H9 (cell line): ENCODE results near the gene PCDHA11. TPM values are rescaled to one million over a fixed set of nuclear protein-coding genes. Genes with fewer than 3 reads are reported as not detected.

Source experiments
- DNase-seq: peaks from one replicate; pipeline ENCODE4 v3.0.0-alpha.2; 2017
- H2AFZ ChIP-seq: one replicate; pipeline ENCODE4 v1.6.1; 2013; ENCODE audit warnings: mild to moderate bottlenecking, low read length, control low read depth, moderate library complexity
- H2AK5ac ChIP-seq: 2 replicates; pipeline ENCODE4 v1.6.1; 2013; ENCODE audit warnings: low read length, control low read depth, mixed read lengths; ENCODE audit not compliant: insufficient read length
- H2BK120ac ChIP-seq: one replicate; pipeline ENCODE4 v1.6.1; 2013; ENCODE audit warnings: low read depth, mild to moderate bottlenecking, low read length, control low read depth, inconsistent platforms; ENCODE audit not compliant: poor library complexity, severe bottlenecking
- H2BK12ac ChIP-seq: 2 replicates; pipeline ENCODE4 v1.6.1; 2013; ENCODE audit warnings: low read length, control low read depth, mixed read lengths, low read depth; ENCODE audit not compliant: insufficient read length
- H2BK15ac ChIP-seq: 2 replicates; pipeline ENCODE4 v1.6.1; 2013; ENCODE audit warnings: low read depth, low read length, control low read depth
- H2BK20ac ChIP-seq: one replicate; pipeline ENCODE4 v1.6.1; 2013; ENCODE audit warnings: low read depth, mild to moderate bottlenecking, low read length, control low read depth, inconsistent platforms; ENCODE audit not compliant: poor library complexity, severe bottlenecking
- H2BK5ac ChIP-seq: 2 replicates; pipeline ENCODE4 v1.6.1; 2013; ENCODE audit warnings: low read length, control low read depth, mixed read lengths; ENCODE audit not compliant: insufficient read length
- H3K14ac ChIP-seq: 2 replicates; pipeline ENCODE4 v1.6.1; 2013; ENCODE audit warnings: low read length, control low read depth; ENCODE audit not compliant: insufficient read depth
- H3K18ac ChIP-seq: 2 replicates; pipeline ENCODE4 v1.6.1; 2013; ENCODE audit warnings: low read depth, mild to moderate bottlenecking, mixed read lengths, low read length, control low read depth; ENCODE audit not compliant: insufficient read length
- H3K23ac ChIP-seq: 2 replicates; pipeline ENCODE4 v1.6.1; 2013; ENCODE audit warnings: low read length, control low read depth, mixed read lengths, low read depth; ENCODE audit not compliant: insufficient read length
- H3K23me2 ChIP-seq: 2 replicates; pipeline ENCODE4 v1.6.1; 2013; ENCODE audit warnings: low read depth, mild to moderate bottlenecking, mixed read lengths, low read length, control low read depth; ENCODE audit not compliant: insufficient read length, poor library complexity, severe bottlenecking
- H3K27ac ChIP-seq: 2 replicates; pipeline ENCODE4 v1.5.1; 2013; ENCODE audit warnings: low read length, control low read depth, mixed read lengths, low read depth; ENCODE audit not compliant: insufficient read length
- H3K27me3 ChIP-seq: 2 replicates; pipeline ENCODE4 v1.6.1; 2013; ENCODE audit warnings: low read length, control low read depth, inconsistent platforms; ENCODE audit not compliant: insufficient read depth
- H3K4ac ChIP-seq: 2 replicates; pipeline ENCODE4 v1.6.1; 2013; ENCODE audit warnings: low read depth, mild to moderate bottlenecking, control low read depth, inconsistent platforms, low read length, moderate library complexity
- H3K4me1 ChIP-seq: 2 replicates; pipeline ENCODE4 v1.6.1; 2013; ENCODE audit warnings: low read length, control low read depth, inconsistent platforms; ENCODE audit not compliant: insufficient read depth
- H3K4me2 ChIP-seq: 2 replicates; pipeline ENCODE4 v1.6.1; 2013; ENCODE audit warnings: low read length, control low read depth, mixed read lengths; ENCODE audit not compliant: insufficient read length, insufficient read depth
- H3K56ac ChIP-seq: 2 replicates; pipeline ENCODE4 v1.6.1; 2013; ENCODE audit warnings: low read depth, mild to moderate bottlenecking, mixed read lengths, low read length, control low read depth; ENCODE audit not compliant: insufficient read length
- H3K79me1 ChIP-seq: 2 replicates; pipeline ENCODE4 v1.6.1; 2013; ENCODE audit warnings: low read depth, mild to moderate bottlenecking, moderate library complexity, low read length, control low read depth, inconsistent platforms; ENCODE audit not compliant: insufficient read depth, poor library complexity, severe bottlenecking
- H3K79me2 ChIP-seq: 2 replicates; pipeline ENCODE4 v1.6.1; 2013; ENCODE audit warnings: low read length, control low read depth, inconsistent platforms; ENCODE audit not compliant: insufficient read depth
- H3K9ac ChIP-seq: 2 replicates; pipeline ENCODE4 v1.6.1; 2013; ENCODE audit warnings: low read length, control low read depth, mixed read lengths; ENCODE audit not compliant: insufficient read length; ENCODE audit errors: extremely low read depth
- H3K9me3 ChIP-seq: one replicate; pipeline ENCODE4 v1.6.1; 2013; ENCODE audit warnings: low read depth, low read length, inconsistent platforms; ENCODE audit not compliant: control insufficient read depth
- H3T11ph ChIP-seq: one replicate; pipeline ENCODE4 v1.6.1; 2013; ENCODE audit warnings: mild to moderate bottlenecking, low read length, control low read depth, inconsistent platforms
- H4K20me1 ChIP-seq: one replicate; pipeline ENCODE4 v1.6.1; 2013; ENCODE audit not compliant: control insufficient read depth, insufficient read length, insufficient read depth
- H4K5ac ChIP-seq: 2 replicates; pipeline ENCODE4 v1.6.1; 2013; ENCODE audit warnings: low read depth, mild to moderate bottlenecking, mixed read lengths, low read length, control low read depth; ENCODE audit not compliant: insufficient read length
- H4K8ac ChIP-seq: replicated peaks from 2 replicates; pipeline ENCODE4 v1.6.1; 2013; ENCODE audit warnings: low read length, control low read depth, mixed read lengths, low read depth; ENCODE audit not compliant: insufficient read length
- H4K91ac ChIP-seq: 2 replicates; pipeline ENCODE4 v1.6.1; 2013; ENCODE audit warnings: low read depth, mild to moderate bottlenecking, moderate library complexity, mixed read lengths, low read length, control low read depth; ENCODE audit not compliant: insufficient read length
- H3K27ac Mint-ChIP-seq, 3 experiments: 2 replicates in 2 of 3; 3 replicates in 1 of 3; pipeline ENCODE4 v1.8.0; 2020 to 2021; ENCODE audit warnings: mixed read lengths in 3 of 3, mild to moderate bottlenecking in 1 of 3, moderate library complexity in 1 of 3
- H3K27me3 Mint-ChIP-seq: 2 replicates; pipeline ENCODE4 v1.8.0; 2021; ENCODE audit warnings: low read depth, mild to moderate bottlenecking, moderate library complexity, mixed read lengths
- H3K36me3 Mint-ChIP-seq, 3 experiments: 2 replicates in 2 of 3; 3 replicates in 1 of 3; pipeline ENCODE4 v1.8.0; 2020 to 2021; ENCODE audit warnings: low read depth in 3 of 3, mixed read lengths in 3 of 3; ENCODE audit not compliant: insufficient read depth in 1 of 3
- H3K4me1 Mint-ChIP-seq, 2 experiments: 2 replicates each; pipeline ENCODE4 v1.8.0; 2020; ENCODE audit warnings: mixed read lengths in 2 of 2
- H3K4me3 Mint-ChIP-seq, 2 experiments: 2 replicates in 1 of 2; 3 replicates in 1 of 2; pipeline ENCODE4 v1.8.0; 2020 to 2021; ENCODE audit warnings: mild to moderate bottlenecking in 2 of 2, mixed read lengths in 2 of 2, moderate library complexity in 1 of 2
- H3K9me3 Mint-ChIP-seq, 2 experiments: 2 replicates in 1 of 2; 3 replicates in 1 of 2; pipeline ENCODE4 v1.8.0; 2020; ENCODE audit warnings: mild to moderate bottlenecking in 2 of 2, mixed read lengths in 2 of 2, moderate library complexity in 1 of 2
- WGBS: extraction: QIAGEN DNeasy Blood & Tissue Kit; methylation state at CpG from one replicate; pipeline ENCODE4 v1.1.7; 2013; ENCODE audit warnings: missing lambda C conversion rate, low lambda C conversion rate, mixed read lengths; ENCODE audit not compliant: insufficient read length; ENCODE audit errors: extremely low coverage; 5-methylcytosine and 5-hydroxymethylcytosine counted together
- total RNA-seq: library from RNA; stranded (reverse); gene quantifications from 2 replicates; pipeline ENCODE4 v1.2.1, GENCODE V29; 2021
- TF ChIP-seq, protein P1 (sequence below): fragments of 200-600 bp; sonication (generic); conservative IDR thresholded peaks from 3 replicates; pipeline ENCODE4 v1.8.0; 2021; ENCODE audit warnings: antibody characterized with exemption, mild to moderate bottlenecking

The PCDHA11 gene
- total RNA-seq, 1 experiment from 2014 or later, result 6.3 TPM

GRCh38 chr5:140827704-140828361, 40.9 kb upstream of the PCDHA11 start, which contains the start of gene PCDHA6:
TSS of gene PCDHA6 (plus strand) at chr5:140827960. CDS start at chr5:140828092, 132 bp downstream.
- peaks cover 0 to 11% of the 10 kb centered on the region in 2 experiments; a peak in 2 of 4 replicates for H3K4me1 Mint-ChIP-seq

More at GRCh38 chr5:140827704-140828361, 40.9 kb upstream of the PCDHA11 start, which contains the start of gene PCDHA6:
- no peak for DNase-seq
- Mint-ChIP-seq H3K27ac (peak within 1 kb of the TSS in 1 of 3 experiments; percentile 97; a peak in 3 of 7 replicates), H3K9me3 (peaks cover 19 to 20% of the 10 kb centered on the region in 2 experiments), H3K27me3 (no peaks in the 10 kb centered on the region), H3K4me3 (peak within 1 kb of the TSS; percentile 76 to 88), H3K36me3 (peaks cover 15 to 31% (median 18%) of the 10 kb centered on the region in 3 experiments)
- Histone ChIP-seq H2BK15ac (no peak within 1 kb of the TSS), H4K5ac (no peak within 1 kb of the TSS), H4K91ac (no peak within 1 kb of the TSS), H3K18ac (no peak within 1 kb of the TSS), H3K27me3 (no peaks in the 10 kb centered on the region), H3K4ac (no peak within 1 kb of the TSS), H3K27ac (no peak within 1 kb of the TSS), H3K4me1 (no peaks in the 10 kb centered on the region), H3K23ac (no peak within 1 kb of the TSS), H2BK20ac (no peak within 1 kb of the TSS), H3K79me1 (no peaks in the 10 kb centered on the region), H3K9ac (no peak within 1 kb of the TSS), H3K23me2 (peaks cover 3% of the 10 kb centered on the region), H2BK12ac (no peak within 1 kb of the TSS), H3K4me2 (no peak within 1 kb of the TSS), H2AK5ac (no peak within 1 kb of the TSS), H3T11ph (no peak within 1 kb of the TSS), H2BK5ac (no peak within 1 kb of the TSS), H3K56ac (no peak within 1 kb of the TSS), H3K9me3 (no peaks in the 10 kb centered on the region), H3K79me2 (no peaks in the 10 kb centered on the region), H2BK120ac (no peak within 1 kb of the TSS), H2AFZ (no peak within 1 kb of the TSS), H3K14ac (peak within 1 kb of the TSS; percentile 76; the same call in 1 of the 2 replicates), H4K8ac (no peak within 1 kb of the TSS), H4K20me1 (no peaks in the 10 kb centered on the region)
- TF ChIP-seq, protein P1, sequence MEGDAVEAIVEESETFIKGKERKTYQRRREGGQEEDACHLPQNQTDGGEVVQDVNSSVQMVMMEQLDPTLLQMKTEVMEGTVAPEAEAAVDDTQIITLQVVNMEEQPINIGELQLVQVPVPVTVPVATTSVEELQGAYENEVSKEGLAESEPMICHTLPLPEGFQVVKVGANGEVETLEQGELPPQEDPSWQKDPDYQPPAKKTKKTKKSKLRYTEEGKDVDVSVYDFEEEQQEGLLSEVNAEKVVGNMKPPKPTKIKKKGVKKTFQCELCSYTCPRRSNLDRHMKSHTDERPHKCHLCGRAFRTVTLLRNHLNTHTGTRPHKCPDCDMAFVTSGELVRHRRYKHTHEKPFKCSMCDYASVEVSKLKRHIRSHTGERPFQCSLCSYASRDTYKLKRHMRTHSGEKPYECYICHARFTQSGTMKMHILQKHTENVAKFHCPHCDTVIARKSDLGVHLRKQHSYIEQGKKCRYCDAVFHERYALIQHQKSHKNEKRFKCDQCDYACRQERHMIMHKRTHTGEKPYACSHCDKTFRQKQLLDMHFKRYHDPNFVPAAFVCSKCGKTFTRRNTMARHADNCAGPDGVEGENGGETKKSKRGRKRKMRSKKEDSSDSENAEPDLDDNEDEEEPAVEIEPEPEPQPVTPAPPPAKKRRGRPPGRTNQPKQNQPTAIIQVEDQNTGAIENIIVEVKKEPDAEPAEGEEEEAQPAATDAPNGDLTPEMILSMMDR, result peak; percentile 63
- WGBS, result no CpG with 5 or more reads among the region's 27 CpGs
